Chondrocyte (in vitro differentiated cells): Measurements from ENCODE around the gene MRPL36. TPM values are rescaled to one million over a fixed set of nuclear protein-coding genes. Genes with fewer than 3 reads are reported as not detected.
"Not testable (repeated sequence)": the region's sequence is repeated elsewhere in the genome, so short reads cannot be mapped to it uniquely, and the experiment has no call there.

Experiments
- DNase-seq: peaks from one replicate; pipeline ENCODE4 v3.0.0; 2021; ENCODE audit warnings: mixed read lengths, low spot score
- H3K27ac Mint-ChIP-seq: one replicate; pipeline ENCODE4 v1.8.0; 2021; ENCODE audit warnings: mild to moderate bottlenecking, moderate library complexity, mixed read lengths; ENCODE audit not compliant: unreplicated experiment
- H3K27me3 Mint-ChIP-seq: 2 replicates; pipeline ENCODE4 v1.8.0; 2021; ENCODE audit warnings: low read depth, mixed read lengths
- H3K36me3 Mint-ChIP-seq: 2 replicates; pipeline ENCODE4 v1.8.0; 2021; ENCODE audit warnings: low read depth, mixed read lengths
- H3K4me1 Mint-ChIP-seq: 2 replicates; pipeline ENCODE4 v1.8.0; 2021; ENCODE audit warnings: low read depth, mild to moderate bottlenecking, mixed read lengths
- H3K4me3 Mint-ChIP-seq: one replicate; pipeline ENCODE4 v1.8.0; 2021; ENCODE audit warnings: mild to moderate bottlenecking, moderate library complexity, mixed read lengths; ENCODE audit not compliant: unreplicated experiment
- H3K9me3 Mint-ChIP-seq: 2 replicates; pipeline ENCODE4 v1.8.0; 2021; ENCODE audit warnings: low read depth, mixed read lengths
- total RNA-seq: library from RNA; stranded (reverse); gene quantifications from 3 replicates; pipeline ENCODE4 v1.2.1, GENCODE V29; 2021
- TF ChIP-seq, protein P1 (sequence below): fragments of 200-600 bp; sonication (generic); IDR thresholded peaks from 2 replicates; pipeline ENCODE4 v1.5.0; 2021; ENCODE audit warnings: antibody characterized with exemption, mild to moderate bottlenecking, moderate library complexity

The MRPL36 gene
- total RNA-seq, 1 donor from 2014 or later, result 37.4 TPM

DNA sequence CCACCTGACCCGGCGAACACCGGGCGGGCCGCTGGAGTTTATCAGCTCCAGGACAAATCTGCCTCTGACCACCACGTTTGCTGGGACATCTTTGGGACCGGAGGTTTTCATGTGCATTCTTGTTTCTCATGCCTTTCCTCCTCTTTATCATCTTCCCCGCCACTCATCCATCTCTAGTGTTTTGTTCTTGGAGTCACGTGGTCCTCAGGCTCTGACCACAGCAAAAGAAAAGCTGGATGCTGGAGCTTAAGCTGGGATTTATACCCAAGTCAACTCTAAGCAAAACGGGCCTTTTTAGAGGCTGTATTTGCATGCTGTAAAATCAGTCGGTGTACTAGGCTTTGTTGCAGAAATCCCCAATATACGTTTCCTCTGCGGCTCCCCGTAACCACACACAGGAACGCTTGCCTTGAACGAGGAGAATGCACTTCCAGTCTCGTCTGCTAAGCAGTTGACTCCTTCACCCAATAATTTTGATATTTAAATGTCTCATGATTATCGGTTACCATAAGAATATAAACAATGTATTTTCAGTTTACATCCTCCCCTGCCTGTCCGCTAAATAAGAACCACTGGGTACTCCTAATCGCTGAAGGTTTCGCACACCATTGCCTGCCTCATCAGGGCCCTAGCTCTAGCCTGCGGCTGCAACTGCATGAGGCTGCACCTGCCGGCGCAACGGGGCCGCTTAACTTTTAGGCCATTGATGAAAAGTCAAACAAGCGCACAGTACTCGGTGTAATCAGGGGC, 1.0 kb upstream of the MRPL36 start:
- H3K4me1 Mint-ChIP-seq, result peaks cover 33% of the 10 kb centered on the region
- peak overlapping the region; percentile 99 for H3K4me3 Mint-ChIP-seq
- DNase-seq, result no peak
- H3K36me3 Mint-ChIP-seq, result peaks cover 17% of the 10 kb centered on the region
- peak overlapping the region; percentile 100 for H3K27ac Mint-ChIP-seq
- no peaks in the 10 kb centered on the region for H3K27me3 Mint-ChIP-seq
- no peaks in the 10 kb centered on the region for H3K9me3 Mint-ChIP-seq
- TF ChIP-seq, protein P1, sequence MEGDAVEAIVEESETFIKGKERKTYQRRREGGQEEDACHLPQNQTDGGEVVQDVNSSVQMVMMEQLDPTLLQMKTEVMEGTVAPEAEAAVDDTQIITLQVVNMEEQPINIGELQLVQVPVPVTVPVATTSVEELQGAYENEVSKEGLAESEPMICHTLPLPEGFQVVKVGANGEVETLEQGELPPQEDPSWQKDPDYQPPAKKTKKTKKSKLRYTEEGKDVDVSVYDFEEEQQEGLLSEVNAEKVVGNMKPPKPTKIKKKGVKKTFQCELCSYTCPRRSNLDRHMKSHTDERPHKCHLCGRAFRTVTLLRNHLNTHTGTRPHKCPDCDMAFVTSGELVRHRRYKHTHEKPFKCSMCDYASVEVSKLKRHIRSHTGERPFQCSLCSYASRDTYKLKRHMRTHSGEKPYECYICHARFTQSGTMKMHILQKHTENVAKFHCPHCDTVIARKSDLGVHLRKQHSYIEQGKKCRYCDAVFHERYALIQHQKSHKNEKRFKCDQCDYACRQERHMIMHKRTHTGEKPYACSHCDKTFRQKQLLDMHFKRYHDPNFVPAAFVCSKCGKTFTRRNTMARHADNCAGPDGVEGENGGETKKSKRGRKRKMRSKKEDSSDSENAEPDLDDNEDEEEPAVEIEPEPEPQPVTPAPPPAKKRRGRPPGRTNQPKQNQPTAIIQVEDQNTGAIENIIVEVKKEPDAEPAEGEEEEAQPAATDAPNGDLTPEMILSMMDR, result no peak

DNA sequence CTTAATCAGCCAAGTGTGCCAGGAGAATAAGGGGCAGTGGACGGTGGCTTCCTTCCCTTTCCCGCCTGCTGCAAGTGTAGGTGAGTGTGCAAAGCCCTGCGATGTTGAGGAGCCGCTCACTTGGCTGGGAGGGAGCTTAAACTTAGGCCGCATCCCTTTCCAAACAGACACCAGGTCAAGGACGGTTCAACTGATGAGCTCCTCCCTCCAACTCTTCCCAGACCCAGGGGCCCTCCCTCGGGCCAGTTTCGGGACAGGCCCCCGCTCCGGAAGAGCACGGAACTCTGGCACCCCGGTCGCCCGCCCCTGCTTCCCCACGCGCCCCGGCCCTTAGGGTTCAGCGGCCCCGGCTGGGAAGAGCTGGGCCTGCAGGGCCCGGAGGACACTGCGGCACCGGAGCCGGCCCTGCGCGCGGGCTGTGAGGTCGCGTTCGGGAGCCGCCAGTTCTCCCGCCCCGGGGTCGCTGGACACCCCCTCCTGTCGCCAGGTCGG, 481 bp downstream of the MRPL36 start:
- TF ChIP-seq, protein P1, result no peak
- Mint-ChIP-seq H3K36me3 (peaks cover 15% of the 10 kb centered on the region), H3K4me1 (peaks cover 44% of the 10 kb centered on the region), H3K27me3 (no peaks in the 10 kb centered on the region), H3K9me3 (no peaks in the 10 kb centered on the region), H3K27ac (peak overlapping the region; percentile 51), H3K4me3 (peak overlapping the region; percentile 99)
- DNase-seq, result no peak

DNA sequence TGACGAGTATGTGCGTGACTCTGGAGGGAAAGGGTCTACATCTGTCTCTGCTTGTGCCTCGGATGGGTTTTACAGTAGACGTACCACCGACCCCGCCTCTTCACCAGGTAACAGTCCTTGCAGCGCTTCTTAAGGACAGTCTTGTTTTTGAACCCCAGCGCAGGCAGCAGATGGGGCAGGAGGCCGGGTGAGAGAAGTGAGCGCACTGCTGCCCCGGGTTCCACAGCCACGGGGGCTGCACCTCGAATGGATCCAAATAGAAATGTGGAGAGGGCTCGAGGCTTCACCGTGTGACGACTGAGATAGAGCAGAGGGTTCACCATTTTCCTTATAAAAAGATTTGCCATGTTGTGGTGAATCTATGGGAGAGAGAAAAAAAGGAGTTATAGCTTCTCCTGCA, 1.0 kb downstream of the MRPL36 start:
- DNase-seq, H3K36me3 Mint-ChIP-seq, H3K9me3 Mint-ChIP-seq, H3K27me3 Mint-ChIP-seq: not testable (repeated sequence)
- peaks cover 44% of the 10 kb centered on the region for H3K4me1 Mint-ChIP-seq
- H3K4me3 Mint-ChIP-seq, result peak overlapping the region; percentile 99
- H3K27ac Mint-ChIP-seq, result peak overlapping the region; percentile 51

DNA sequence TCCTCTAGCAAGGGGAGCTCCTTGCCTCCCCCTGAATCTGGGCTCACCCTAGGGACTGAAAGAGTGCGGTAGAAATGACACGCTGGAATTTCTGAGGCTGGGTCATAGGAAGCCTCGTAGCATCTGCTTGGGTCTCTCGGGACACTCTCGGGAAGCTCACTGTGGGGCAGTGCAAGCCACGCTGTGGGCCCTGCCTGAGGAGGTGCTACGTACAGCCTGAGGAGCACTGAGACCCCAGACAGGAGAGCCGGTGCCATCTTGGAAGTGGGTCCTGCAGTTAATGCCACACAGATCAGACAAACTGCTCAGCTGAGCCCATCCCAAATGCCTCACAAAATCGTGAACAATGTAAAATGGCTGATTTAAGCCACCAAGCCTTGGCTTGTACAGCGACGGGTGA, 1.8 kb downstream of the MRPL36 start:
- no peak for DNase-seq
- Mint-ChIP-seq H3K4me1 (peaks cover 49% of the 10 kb centered on the region), H3K9me3 (peaks cover 2% of the 10 kb centered on the region), H3K27me3 (no peaks in the 10 kb centered on the region), H3K36me3 (peaks cover 3% of the 10 kb centered on the region), H3K27ac (no peak overlapping the region), H3K4me3 (no peak overlapping the region)
- TF ChIP-seq, protein P1, result no peak

DNA sequence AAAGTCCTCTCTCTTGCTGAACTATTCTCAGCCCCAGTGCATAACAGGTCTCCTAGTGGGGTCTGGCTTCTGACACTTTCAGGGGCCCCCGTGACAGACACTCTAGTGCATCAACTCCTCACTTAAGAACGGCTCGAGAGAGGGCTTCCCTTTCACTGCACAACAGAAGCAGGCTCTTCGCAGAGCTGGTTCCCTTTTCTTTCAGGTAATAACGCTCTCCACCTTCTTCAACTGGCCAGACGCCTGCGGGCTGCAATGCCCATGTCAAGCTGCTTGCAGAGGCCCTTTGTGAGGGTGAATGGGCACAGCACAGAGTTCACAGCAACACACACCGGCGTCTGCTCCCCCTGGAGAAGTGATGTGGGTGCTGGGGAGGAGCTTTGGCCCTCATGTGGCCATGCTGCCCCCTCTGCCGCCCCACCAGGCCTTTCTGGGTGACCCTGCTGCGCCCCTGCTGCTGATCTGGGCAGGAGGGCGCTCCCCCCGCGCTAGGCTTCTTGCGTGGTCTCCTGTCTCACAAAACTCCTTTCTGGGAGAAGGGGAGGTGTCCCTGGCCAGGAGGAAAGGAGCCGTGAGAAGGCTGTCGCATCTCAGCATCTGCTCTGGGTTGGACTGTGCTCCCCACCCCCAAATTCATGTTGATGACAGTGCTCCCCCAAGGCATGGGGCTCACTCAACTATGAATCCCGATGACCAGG, 2.4 kb downstream of the MRPL36 start:
- Mint-ChIP-seq H3K36me3 (peaks cover 2% of the 10 kb centered on the region), H3K4me1 (peaks cover 47% of the 10 kb centered on the region), H3K27ac (no peak overlapping the region), H3K27me3 (no peaks in the 10 kb centered on the region), H3K9me3 (peaks cover 3% of the 10 kb centered on the region), H3K4me3 (no peak overlapping the region)
- TF ChIP-seq, protein P1, result no peak
- no peak for DNase-seq
